Epidermal melanocyte (primary cell): ENCODE measurements around the gene C1orf105.
"Not testable (repeated sequence)": the region's sequence is repeated elsewhere in the genome, so short reads cannot be mapped to it uniquely, and the experiment has no call there.

Source experiments
- DNase-seq: peaks from one replicate; pipeline ENCODE4 v3.0.0; 2011; ENCODE audit warnings: low spot score; ENCODE audit not compliant: insufficient read length

The C1orf105 gene, protein sequence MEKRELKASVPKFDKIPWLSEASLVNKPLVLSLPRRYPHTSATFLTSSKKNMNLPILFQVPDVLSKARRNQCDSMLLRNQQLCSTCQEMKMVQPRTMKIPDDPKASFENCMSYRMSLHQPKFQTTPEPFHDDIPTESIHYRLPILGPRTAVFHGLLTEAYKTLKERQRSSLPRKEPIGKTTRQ

DNA sequence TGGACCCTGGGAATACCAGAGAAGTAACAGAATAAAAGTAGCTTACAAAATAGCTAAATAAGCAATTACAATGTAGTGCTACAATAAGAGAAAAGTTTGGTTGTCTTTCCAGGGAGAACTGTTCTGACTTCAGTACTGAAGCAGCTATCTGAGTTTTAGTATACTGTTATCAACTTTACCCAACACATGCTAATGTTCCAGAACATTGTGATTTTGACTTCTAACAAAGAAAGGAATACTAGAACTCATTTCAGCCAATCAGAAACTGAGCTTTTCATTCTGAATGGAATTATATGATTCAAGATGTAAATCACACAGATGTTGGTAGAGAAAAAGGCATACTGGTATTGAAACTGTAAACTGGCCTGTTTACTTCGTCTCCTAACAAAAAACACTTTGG, at the start of gene C1orf105:
Gene C1orf105, plus strand, starts transcription at position 301 of the 400 bp plus-strand sequence. CDS start 201 bp downstream, outside the sequence.
- DNase-seq, result no peak

DNA sequence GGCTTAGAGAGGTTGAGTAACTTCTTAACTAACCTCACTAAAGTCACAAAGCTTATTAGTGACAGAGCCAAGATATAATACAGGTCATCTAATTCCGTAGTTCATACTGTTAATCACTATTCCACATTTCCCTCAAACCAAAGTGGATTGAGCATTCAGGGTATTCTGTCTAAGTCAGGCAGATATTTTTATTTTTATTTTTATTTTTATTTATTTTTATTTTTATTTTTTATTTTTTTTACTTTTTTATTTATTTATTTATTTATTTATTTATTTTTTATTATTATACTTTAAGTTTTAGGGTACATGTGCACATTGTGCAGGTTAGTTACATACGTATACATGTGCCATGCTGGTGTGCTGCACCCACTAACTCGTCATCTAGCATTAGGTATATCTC, 48.8 kb upstream of the C1orf105 start:
- not testable (repeated sequence) for DNase-seq

DNA sequence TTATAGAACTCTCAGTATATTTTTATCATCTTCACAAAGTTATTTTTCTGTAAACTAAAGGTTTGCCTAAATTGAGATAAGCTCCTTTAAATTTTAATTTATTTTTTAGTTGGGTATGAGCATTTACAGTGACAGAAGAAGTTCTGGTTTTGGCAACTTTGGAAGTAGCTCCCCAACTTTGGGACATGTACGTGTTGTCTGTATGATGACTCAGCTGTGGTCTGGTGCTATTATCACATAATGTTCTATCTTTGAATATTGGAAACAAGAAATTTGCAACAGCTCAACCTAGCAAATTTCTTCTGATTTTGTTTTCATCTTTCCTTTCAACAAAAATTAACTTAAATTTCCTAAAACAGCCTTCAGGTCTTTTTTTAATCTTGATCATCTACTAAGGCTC, 46.6 kb upstream of the C1orf105 start:
- no peak for DNase-seq

DNA sequence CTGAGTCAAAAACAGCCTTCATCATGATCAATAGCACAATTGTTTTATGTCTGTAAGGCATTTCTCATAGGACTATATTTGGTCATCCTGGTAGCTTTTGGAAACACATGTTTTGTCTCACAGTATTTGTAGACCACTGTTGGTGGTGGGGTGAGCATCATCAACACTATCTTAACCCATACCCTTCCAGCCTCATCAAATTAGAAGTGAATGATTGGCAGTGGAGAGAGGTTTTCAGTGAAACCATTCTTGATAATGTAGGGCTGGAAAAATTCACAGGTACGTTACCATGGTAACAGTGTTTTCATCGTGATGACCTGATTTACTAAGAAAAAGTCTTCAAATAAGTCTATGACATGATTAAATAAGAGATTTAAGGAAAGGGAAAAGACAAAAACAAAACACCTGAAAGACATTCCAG, 45.3 kb upstream of the C1orf105 start:
- DNase-seq, result no peak

DNA sequence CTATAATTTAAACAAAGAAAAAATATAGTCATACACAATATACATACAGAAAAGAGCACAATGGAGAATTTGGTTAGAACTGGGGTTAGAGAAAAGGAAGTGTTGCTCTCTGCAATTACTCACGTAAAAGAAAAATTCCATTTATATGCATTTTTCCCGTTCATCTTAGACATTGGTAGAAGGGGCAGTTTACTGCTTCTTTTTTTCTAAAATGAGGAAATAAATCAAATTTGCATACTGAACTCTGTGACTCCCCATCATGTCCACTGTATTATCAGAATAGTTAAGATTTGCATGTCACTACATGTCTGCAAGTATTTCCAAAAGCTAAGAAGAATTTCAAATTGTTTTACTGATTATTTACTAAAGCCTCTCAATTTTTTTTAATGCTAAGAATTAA, 44.1 kb upstream of the C1orf105 start:
- DNase-seq, result no peak

DNA sequence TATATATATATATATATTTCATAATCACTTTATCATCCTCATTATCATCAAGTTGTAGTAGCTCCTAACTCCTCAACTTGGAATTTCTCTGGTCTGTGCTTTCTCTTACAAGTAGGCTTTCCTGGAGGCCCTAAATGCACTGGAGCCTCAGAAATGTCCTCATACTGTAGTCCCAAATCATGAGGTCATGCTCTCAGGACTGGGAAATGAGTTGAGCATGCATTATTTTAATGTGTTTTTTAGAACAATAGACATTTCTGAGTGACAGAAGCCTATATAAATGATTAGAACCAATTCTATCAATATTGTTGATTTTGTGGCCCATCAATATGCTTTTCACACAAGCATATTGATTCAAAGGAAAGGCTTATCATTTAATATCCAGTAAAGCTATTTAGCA, 42.9 kb upstream of the C1orf105 start:
- no peak for DNase-seq

DNA sequence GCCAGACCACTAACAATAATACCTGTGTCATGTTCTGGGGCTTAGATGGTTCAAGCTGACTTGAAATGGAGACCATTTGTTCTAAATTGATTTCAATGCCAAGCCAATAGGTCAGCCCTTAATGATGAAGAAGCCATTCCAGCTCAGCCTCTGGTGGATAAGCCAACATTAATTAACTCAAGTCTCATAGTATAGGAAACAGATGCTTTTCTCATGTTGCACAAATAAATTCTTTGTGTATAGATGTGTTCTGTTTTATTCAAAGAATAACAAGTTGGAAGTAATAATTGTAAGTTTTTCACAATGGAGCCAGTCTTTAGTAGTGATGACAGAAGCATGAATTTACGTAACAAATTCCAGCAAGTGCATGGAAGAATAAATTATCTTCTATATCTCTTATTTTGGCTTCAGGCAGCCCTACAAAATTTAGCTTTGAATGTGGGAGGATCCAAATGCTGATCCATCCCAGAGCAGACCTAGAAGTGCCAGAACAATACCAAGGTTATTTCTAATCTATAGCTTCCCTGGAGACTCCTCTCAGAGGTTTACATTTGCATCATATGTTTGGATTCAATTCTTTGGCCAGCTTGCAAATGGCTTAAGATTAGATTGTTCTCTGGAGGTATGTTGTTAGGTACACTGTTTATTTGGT, 42.2 kb upstream of the C1orf105 start:
- no peak for DNase-seq

DNA sequence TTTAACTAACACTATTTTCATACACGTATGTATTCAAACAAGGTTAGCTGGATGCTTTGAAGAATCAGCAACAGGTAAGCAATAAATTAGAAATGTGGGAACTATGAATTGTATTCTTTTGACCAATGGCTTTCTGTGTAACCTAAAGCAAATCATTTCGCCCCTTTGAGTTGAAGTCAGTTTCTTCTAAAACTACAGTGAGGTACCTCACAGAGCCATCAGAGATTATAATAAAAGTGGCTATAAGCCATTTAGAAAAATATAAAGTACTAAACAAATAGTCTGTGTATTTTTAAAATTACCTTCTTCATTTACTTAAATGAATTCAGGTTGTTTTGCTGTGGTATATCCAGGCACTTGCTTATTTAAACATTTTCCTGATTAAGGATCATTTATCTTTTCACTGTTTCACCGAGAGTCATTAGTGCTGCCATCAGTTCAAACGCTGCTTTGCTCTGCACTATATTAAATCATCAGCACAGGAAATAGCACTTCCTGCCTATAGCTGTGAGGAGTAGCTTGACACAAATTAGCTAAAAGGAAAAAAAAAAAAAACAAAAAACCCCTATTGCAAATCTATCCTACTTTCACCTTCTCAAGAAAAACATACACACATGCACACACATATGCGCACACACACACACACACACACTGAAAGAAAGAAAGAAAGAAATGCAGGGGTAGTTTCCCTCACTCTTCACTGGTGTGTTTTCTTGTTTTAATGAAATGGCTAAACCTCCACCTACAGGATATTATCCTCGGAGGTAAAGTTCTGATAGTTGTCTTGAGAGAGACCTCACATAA, 39.8 kb upstream of the C1orf105 start:
- no peak for DNase-seq

DNA sequence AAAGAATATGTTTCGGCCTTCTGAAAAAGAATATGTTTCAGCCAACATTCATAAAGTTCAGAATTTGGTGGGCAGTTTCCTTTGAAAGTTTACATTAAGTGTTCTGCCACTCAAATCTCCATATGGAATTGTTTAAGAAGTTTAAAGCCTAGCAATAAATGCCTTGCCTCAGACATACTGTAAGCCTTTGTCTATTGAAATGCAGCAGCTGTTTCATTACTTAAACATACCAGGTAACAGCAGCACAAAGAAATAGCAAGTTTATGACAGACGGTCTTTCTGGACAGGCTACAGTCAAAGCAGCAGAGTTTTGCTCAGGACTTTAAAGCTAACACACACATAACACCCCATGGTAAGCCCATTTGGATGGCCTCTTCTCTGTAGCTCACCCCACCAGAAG, 38.5 kb upstream of the C1orf105 start:
- DNase-seq, result no peak

DNA sequence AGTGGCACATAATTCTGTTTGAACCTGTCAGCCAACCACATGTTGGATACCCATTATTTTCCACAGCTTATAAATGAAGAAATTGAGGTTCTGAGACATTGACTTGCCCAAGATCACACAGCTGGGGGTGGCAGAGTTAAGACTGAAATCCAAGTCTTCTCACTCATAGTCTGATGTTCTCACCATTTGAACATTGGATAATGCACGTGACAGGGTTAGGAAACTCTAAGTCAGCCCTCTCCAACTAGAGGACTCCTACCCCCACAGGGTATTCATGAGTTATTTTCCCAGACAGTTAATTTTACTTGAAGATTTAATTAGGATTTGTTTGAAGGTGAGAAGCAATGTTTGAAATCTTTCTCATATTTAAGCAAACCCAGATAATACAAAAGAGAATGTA, 38.1 kb upstream of the C1orf105 start:
- DNase-seq, result no peak

DNA sequence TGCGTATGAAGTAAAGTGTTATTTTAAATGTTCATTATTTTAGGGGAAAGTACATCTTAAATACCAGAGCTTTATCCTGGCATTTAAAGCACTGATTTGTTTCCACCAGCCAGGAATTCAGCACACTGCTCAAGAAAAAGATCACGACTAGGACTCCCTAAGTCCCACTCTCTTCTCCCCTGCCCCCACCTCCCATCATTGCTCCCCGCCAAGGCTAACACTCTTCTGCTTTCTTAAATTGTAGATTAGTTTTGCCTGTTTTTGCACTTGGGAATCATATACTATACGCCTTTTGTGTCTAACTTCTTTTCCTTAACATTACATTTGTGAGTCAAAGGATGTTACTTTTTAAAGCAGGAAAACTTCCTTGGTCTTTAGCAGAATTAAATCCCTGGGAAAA, 37.5 kb upstream of the C1orf105 start:
- no peak for DNase-seq

DNA sequence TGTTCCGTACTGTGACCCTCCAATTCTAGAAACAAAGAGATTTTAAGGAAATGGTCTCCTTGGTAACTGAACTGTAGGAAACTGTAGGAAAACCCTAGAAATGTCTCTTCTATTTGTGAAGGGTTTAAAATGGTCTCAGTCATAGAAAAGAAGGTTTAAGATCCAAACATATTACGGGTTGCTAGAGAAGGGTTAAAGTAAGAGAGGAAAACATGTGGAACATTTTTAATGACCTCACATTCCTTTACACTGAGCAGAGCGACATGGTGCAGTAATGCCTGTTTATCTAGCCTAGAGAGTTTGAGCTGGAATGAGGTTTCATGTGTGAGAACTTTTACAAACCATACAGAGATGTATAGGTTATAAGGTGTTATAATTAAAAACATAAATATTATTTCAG, 36.9 kb upstream of the C1orf105 start:
- no peak for DNase-seq

DNA sequence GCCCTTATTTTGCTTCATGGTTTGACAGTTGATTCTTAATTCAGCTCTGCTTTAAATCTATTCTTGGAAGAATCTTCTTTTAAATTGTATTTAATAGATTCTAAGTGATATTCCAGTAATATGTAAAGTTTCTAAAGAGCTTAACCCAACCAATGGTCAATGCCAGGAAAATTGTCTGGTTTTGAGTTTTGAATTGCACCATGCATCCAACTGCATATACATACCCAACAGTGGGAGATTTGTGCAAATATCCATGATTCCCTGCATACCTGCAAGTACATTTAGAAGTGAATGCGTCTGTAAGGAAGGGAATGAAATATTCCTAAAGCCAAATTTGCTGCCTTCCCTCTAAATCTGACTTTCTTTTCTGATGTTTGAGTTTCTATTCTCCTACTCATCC, 35.8 kb upstream of the C1orf105 start:
- DNase-seq, result no peak

DNA sequence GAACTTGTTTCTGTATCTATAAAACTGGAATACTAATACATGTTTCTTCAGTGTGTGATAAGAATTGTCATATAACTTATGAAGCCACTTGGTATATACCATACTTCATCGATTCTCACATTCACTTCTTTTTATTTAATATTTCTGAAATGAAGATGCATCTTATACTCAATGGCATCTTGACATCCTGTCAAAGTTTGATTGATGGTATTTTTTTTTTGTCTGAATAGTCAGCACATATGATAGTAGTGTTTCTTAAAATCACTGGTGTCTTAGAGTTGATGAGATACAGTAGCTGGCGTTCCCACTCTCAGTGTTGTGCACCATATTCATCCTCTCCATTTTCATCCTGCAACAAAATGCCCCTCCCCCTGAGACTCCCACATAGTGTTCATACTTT, 34.4 kb upstream of the C1orf105 start:
- no peak for DNase-seq

DNA sequence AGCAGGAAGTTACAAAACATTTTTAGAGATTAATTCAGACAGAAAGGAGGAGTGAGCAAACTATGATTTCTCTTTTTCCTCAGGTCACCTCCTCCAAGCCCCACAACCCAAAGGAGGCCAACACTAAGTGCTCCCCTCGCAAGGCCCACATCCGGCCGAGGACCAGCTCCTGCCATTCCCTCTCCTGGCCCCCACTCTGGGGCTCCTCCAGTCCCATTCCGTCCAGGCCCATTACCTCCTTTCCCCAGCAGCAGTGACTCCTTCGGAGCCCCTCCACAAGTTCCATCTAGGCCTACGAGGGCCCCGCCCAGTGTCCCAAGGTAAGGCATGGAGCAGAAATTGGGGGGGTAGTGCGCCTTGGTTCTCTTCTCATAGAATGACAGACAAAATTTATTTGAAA, 32.0 kb upstream of the C1orf105 start:
- DNase-seq, result no peak

DNA sequence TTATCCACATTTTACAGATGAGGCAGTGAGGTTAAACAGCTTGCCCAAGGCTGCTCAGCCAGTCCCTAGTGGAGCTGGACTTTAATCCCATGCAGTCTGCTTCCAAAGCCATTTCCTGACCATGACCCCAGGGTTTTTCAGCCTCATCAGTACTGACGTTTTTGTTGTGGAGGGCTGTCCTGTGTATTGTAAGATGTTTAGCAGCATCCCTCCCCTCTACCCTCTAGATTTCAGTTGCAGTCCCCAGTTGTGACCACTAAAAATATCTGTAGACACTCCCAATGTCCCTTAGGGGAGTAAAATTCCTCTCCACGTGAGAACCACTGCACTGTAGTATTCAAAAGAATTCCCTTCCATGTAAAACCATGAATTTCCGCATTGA, 30.2 kb upstream of the C1orf105 start:
- DNase-seq, result no peak

DNA sequence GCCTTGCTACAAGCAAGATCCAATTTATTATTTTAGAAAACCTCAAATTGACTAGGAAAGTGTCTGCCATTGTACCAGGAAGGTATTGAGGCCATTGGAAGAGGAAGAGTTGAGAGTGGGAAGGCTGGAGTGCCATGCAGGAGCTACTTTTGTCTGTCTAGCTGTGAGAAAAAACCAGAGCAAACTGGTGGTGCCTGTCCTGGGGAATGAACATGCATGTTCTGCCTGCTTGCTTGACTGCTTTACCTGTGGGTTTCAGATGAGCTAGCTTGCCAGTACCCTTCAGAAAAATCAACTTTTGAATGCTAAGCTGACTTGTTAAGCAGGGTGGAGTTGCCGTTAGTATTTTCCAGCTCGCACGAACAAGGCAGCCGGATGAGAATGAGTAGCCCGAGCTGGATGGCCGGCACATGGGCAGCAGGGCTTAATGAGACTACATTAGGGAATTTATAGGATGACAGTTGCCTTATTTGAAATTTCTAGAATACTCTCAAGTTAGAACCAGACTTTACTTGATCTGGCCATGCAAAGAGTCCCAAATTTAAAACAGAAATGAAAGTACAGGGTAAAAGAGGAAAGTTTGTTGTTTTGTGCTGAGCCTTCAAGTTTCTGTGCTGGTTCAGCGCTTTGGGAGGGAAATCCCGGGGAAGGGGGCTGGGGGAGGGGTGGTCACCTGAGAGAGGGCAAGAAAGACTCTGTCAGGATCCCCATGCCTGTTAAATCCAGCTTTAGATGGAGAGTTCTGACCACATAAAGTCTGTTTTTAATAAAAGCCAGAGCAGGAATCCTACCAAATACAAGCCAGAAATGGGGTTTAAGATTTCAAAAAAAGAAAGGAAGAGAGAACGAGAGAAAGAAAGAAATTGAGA, 29.6 kb upstream of the C1orf105 start:
- no peak for DNase-seq

DNA sequence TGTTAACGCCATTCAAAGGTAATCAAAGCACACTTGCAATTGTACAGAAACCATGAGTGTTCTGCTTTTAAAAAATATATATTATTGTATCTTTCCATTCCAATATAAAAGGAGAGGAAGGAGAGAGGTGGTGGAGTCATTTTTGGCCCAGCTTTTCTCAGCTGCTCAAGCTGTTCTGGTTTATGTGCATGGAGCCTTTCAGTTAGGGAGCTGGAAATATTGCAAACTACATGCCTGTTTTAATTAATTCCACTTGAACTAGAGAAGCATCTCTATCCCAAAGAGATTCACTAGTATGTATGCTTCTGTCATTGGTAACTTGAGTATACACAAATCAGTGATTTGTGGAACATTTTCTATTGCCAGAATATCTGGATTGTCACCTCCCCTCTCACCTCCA, 28.5 kb upstream of the C1orf105 start:
- no peak for DNase-seq

DNA sequence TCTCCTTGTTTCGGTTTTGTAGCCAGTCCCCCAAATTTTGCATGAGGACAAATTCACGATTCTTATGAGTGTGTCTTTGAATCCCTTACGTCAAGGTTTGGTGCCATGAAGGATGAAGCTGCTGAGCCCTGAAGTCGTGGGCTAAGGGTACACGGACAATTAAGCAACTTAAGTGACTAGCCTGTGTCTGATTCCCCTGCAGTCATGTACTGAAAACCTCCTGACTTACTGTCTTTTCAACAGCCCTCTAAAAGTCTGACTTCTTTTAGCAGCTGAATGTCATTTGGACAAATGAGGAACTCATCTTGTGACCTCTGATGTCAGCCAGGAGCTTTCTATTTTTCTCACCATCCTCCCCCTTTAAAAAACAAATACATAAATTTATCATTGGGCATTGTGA, 27.1 kb upstream of the C1orf105 start:
- no peak for DNase-seq

DNA sequence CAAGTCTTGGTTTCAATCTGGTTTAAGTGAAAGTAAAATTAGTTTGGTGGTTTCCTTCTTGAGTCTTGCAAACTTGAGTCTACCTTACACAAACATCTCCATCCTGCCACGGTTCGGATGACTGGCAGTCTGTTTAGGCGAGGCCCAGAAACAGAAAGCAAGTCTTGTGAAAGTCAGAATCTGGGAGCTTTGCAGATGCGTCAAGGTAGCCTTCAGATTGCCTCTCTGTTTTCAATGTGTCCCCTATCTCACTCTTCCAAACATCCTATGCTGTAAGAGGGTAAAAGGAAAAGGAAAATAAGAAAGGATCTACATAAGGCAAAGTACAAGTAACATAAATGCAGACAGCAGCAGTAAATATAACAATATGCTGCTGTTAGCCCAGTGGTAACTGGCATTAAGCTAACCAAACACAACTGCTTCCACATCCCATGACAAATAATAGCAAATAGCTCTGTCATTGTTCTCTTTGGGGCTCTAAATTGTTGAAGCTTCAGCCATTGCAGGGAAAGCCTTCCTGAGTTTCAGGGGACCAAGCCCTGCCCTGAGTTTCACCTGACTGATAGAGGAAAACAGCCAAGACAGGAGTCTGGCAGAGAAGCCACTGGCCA, 26.2 kb upstream of the C1orf105 start:
- DNase-seq, result no peak

DNA sequence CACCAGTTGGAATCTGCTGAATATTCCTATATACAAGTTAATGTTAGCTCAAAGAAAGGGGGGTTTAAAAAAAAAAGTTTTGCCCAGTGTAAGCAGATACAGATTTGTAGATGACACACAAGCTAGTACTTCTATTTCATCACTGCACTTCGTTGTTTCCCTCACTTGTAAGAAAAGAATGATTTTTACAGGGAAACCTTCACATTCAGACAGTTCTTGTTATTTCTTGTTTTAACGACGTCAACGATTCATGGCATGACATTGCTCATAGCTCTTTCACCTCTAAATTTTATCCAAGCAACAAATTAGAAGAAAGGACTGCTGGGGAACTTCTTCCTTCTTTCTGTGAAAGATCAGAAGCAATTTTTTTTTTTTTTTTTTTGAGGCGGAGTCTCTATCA, 25.7 kb upstream of the C1orf105 start:
- DNase-seq, result no peak
